Purkinje cell (primary cell): ENCODE data around the gene SMO. TPM values are rescaled to one million over a fixed set of nuclear protein-coding genes. Genes with fewer than 3 reads are reported as not detected.

Source experiments
- polyA plus RNA-seq: library from polyadenylated mRNA; unstranded; fragments of >200 nt; fragmentation: Nextera tagmentation; gene quantifications from 2 replicates; pipeline ENCODE4 v1.2.1, GENCODE V29; 2014

The SMO gene
- 1.0 and 2.7 TPM in 2 replicates for polyA plus RNA-seq

DNA sequence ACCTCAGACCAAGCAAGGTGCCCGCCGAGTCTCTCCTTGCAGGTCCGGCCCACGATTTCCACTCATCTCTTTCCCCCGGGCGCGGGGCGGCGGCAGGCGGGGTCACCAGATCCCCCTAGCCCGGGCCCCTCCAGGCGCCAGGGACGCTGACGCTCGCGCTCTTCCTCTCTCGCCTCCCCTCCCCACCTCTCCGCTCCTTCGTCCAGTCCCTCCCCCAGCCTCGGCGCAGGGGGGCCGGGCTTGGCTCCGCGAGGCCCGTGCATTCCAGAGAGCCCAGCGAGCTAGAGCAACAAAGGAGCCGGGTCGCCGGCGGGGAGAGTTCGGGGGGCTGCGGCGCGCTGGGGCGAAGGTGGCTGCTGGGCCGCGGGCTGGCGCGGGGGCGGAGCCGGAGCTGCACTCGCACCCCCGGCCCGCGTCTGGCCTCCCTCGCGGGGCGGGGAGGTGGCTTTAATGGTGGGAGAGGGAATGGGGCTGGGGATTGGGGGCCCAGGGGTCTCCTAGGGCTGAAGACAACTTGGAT, at the start of gene SMO:
Gene SMO (plus strand): TSS at position 262 of the 520 bp plus-strand sequence. CDS start 519 bp downstream, outside the sequence.

GRCh38 chr7:129144095-129144833, 44.2 kb upstream of the SMO start, which contains the start of gene TSPAN33:
Gene TSPAN33 (plus strand): TSS chr7:129144707. CDS start chr7:129144981, 274 bp downstream.

DNA sequence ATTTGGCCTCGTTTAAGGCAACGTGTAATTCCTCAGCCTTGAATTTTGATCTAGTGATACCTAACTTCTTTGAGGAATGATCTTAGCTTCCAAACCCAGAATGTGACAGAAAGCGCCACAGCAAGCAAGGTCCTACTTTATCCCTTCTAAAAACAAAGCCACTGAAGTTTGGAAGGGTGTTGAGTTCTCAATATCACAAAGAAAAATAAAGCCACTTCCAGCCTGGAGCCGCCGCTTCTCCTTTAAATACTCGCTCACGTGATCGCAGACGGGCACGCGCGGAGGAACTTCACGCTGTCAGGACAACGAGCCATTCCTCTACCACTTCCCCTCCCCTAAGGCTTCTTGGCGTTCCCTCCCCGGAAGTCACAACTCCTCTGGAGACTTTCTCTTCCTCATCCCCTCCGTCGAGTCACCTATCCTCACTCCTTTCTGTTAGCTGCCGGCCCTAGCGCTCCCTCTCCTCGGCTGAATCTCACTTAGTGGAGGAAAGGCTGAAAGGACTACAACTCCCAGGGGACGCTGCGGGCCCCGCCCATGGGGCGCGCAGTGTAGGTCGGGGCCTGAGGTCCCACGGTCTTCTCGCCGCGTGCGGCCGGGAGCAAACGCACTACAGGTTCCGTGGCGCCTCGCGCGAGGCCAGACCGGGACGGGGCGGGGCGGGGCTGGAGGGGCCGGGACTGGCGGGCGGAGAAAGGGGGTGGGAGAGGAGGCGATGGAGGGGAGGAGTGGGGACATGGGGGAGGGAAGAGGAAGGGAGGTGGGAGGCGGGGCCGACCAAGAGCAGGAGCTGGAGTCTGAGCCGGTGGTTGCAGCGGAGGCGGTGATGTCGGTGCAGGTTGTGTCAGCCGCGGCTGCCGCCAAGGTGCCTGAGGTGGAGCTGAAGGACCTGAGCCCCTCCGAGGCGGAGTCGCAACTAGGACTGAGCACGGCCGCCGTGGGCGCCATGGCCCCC, 36.1 kb downstream of the SMO start, which contains the start of gene AHCYL2:
Gene AHCYL2 (plus strand): TSS at position 780 of the 955 bp plus-strand sequence.

Other genes with a start within 250 kb of the SMO start
- gene TNPO3, start 133.5 kb upstream of the SMO start, polyA plus RNA-seq: 19.0 and 19.5 TPM in 2 replicates
- 0.92 and 3.7 TPM in 2 replicates for gene TSPAN33, start 43.9 kb upstream of the SMO start, polyA plus RNA-seq
- 21.0 and 21.2 TPM in 2 replicates for gene AHCYL2, start 36.4 kb downstream of the SMO start, polyA plus RNA-seq
- gene STRIP2, start 245.8 kb downstream of the SMO start, polyA plus RNA-seq: 42.9 and 48.9 TPM in 2 replicates